ENCODE results near the gene CCDC174. TPM values are rescaled to one million over a fixed set of nuclear protein-coding genes. Genes with fewer than 3 reads are reported as not detected.
A peak's percentile ranks its signal among the peaks of the same experiment; 100 is the strongest.

Gene CCDC174
- total and polyA plus RNA-seq, 2 donors (not counting 1 experiment from before 2014, with no cell fraction given) = 9.9 to 47.1 TPM

- WGBS (ENCODE audit: insufficient coverage) = 33% methylated on average over 2 of the region's 4 CpGs
- Mint-ChIP-seq H3K4me3 (no peak overlapping the region), H3K4me1 (peaks cover 33% of the 10 kb centered on the region), H3K9me3 (ENCODE audit: insufficient read depth) (peaks cover 8% of the 10 kb centered on the region), H3K27me3 (peaks cover 18% of the 10 kb centered on the region), H3K27ac (peak overlapping the region; percentile 3)
- no peaks in the 10 kb centered on the region for H4K20me1 ChIP-seq (ENCODE audit: control insufficient read depth, insufficient read depth, low read length, poor library complexity, severe bottlenecking)
- peaks cover 18 to 23% of the 10 kb centered on the region in 2 donors for H3K4me1 ChIP-seq (ENCODE audit: control insufficient read depth in 2 of 2, insufficient read depth in 2 of 2, low read length in 2 of 2)
- peaks cover 0 to 5% (median 3%) of the 10 kb centered on the region in 3 donors for H3K9me3 ChIP-seq (ENCODE audit: control extremely low read depth in 1 of 3, control insufficient read depth in 2 of 3, insufficient read depth in 1 of 3, low read length in 2 of 3)
- intact Hi-C loops (cut with micrococcal nuclease) = no loop called here
- no peaks in the 10 kb centered on the region for H3K27me3 ChIP-seq (replicated peaks in 1 of 4; ENCODE audit: control extremely low read depth in 1 of 4, control insufficient read depth in 3 of 4, insufficient read depth in 4 of 4, low read length in 3 of 4)
- DNase-seq (peak; percentile 25), ATAC-seq (ENCODE audit: low read depth) (no peak)
- no peak overlapping the region for H3K27ac ChIP-seq (ENCODE audit: low read length in 2 of 2)
- H3K4me3 ChIP-seq (ENCODE audit: control extremely low read depth in 1 of 5, extremely low read depth in 1 of 5, insufficient read depth in 1 of 5, low read depth in 2 of 5, low read length in 4 of 5) = no peak overlapping the region
- ChIA-PET POLR2A (no interaction called here), CTCF (no interaction called here)
- no peak overlapping the region for H2AFZ ChIP-seq (ENCODE audit: insufficient read depth, low read depth, low read length, poor library complexity, severe bottlenecking)
- no peak overlapping the region for H3K4me2 ChIP-seq (replicated peaks; ENCODE audit: low read depth, low read length, poor library complexity, severe bottlenecking)
- no peaks in the 10 kb centered on the region for H3K36me3 ChIP-seq (replicated peaks in 1 of 2; ENCODE audit: control extremely low read depth in 1 of 2, control insufficient read depth in 1 of 2, extremely low read depth in 1 of 2, insufficient read depth in 2 of 2, low read length in 1 of 2)
- TF ChIP-seq EZH2 (IDR thresholded peaks at IDR 0.05; ENCODE audit: borderline replicate concordance, insufficient read depth, low read depth, low read length, poor library complexity, severe bottlenecking) (no peak), CTCF (IDR thresholded peaks at IDR 0.05) (no peak)
- no peaks in the 10 kb centered on the region for H3K79me2 ChIP-seq (ENCODE audit: control insufficient read depth, insufficient read depth, low read length)
- H3K9ac ChIP-seq (ENCODE audit: low read length) = no peak overlapping the region
These were observed 39.7 kb downstream of the CCDC174 start for GRCh38 chr3:14691239-14691638.

- DNase-seq = no peak
- no CpG with 5 or more reads among the region's 1 CpG for WGBS (ENCODE audit: insufficient coverage)
- no peaks in the 10 kb centered on the region for H3K36me3 ChIP-seq (replicated peaks in 1 of 2; ENCODE audit: control extremely low read depth in 1 of 2, control insufficient read depth in 1 of 2, extremely low read depth in 1 of 2, insufficient read depth in 2 of 2, low read length in 1 of 2)
- Mint-ChIP-seq H3K27ac (no peak overlapping the region), H3K27me3 (peaks cover 18% of the 10 kb centered on the region), H3K4me1 (peaks cover 33% of the 10 kb centered on the region), H3K4me3 (no peak overlapping the region), H3K9me3 (ENCODE audit: insufficient read depth) (peaks cover 8% of the 10 kb centered on the region)
- no peak overlapping the region for H3K9ac ChIP-seq (ENCODE audit: low read length)
- no peak overlapping the region for H3K4me2 ChIP-seq (replicated peaks; ENCODE audit: low read depth, low read length, poor library complexity, severe bottlenecking)
- no peak overlapping the region for H3K27ac ChIP-seq (ENCODE audit: low read length in 2 of 2)
- no peak overlapping the region for H2AFZ ChIP-seq (ENCODE audit: insufficient read depth, low read depth, low read length, poor library complexity, severe bottlenecking)
- no peak for ATAC-seq (ENCODE audit: low read depth)
- no peaks in the 10 kb centered on the region for H4K20me1 ChIP-seq (ENCODE audit: control insufficient read depth, insufficient read depth, low read length, poor library complexity, severe bottlenecking)
- intact Hi-C loops (cut with micrococcal nuclease) = no loop called here
- CTCF ChIA-PET = no interaction called here
- POLR2A ChIA-PET = no interaction called here
- no peak overlapping the region for H3K4me3 ChIP-seq (ENCODE audit: control extremely low read depth in 1 of 5, extremely low read depth in 1 of 5, insufficient read depth in 1 of 5, low read depth in 2 of 5, low read length in 4 of 5)
- no peak for TF ChIP-seq EZH2 (IDR thresholded peaks at IDR 0.05; ENCODE audit: borderline replicate concordance, insufficient read depth, low read depth, low read length, poor library complexity, severe bottlenecking)
- no peak for TF ChIP-seq CTCF (IDR thresholded peaks at IDR 0.05)
- H3K27me3 ChIP-seq (replicated peaks in 1 of 4; ENCODE audit: control extremely low read depth in 1 of 4, control insufficient read depth in 3 of 4, insufficient read depth in 4 of 4, low read length in 3 of 4) = no peaks in the 10 kb centered on the region
- peaks cover 18 to 23% of the 10 kb centered on the region in 2 donors for H3K4me1 ChIP-seq (ENCODE audit: control insufficient read depth in 2 of 2, insufficient read depth in 2 of 2, low read length in 2 of 2)
- no peaks in the 10 kb centered on the region for H3K79me2 ChIP-seq (ENCODE audit: control insufficient read depth, insufficient read depth, low read length)
- peaks cover 0 to 5% (median 3%) of the 10 kb centered on the region in 3 donors for H3K9me3 ChIP-seq (ENCODE audit: control extremely low read depth in 1 of 3, control insufficient read depth in 2 of 3, insufficient read depth in 1 of 3, low read length in 2 of 3)
These were observed 40.2 kb downstream of the CCDC174 start for GRCh38 chr3:14691719-14692118.

Data from B cell (primary cell).